CD8-positive, alpha-beta memory T cell (primary cell): ENCODE measurements around the gene LCE2B. TPM values are rescaled to one million over a fixed set of nuclear protein-coding genes. Genes with fewer than 3 reads are reported as not detected.
"Not testable (repeated sequence)": the region's sequence is repeated elsewhere in the genome, so short reads cannot be mapped to it uniquely, and the experiment has no call there.

ENCODE experiments used
- CTCF ChIA-PET: fragments of 350-600 bp; sonication (Branson Sonifier 250); formaldehyde crosslinking; loops from one replicate; lab custom pipeline; 2021; ENCODE audit warnings: antibody characterized with exemption; lab: Charles Lee
- POLR2A ChIA-PET: fragments of 350-600 bp; sonication (Branson Sonifier 250); formaldehyde crosslinking; loops from one replicate; lab custom pipeline; 2021; ENCODE audit warnings: antibody characterized with exemption; lab: Charles Lee
- DNase-seq, 5 donors: peaks; one replicate each; pipeline versions ENCODE4 v3.0.0 to v3.0.0-alpha.2; 2020 to 2022; ENCODE audit warnings: mixed read lengths in 1 of 5
- H3K27ac ChIP-seq: one replicate; pipeline ENCODE4 v1.7.0; 2013; ENCODE audit warnings: low read depth, mild to moderate bottlenecking, low read length, moderate library complexity
- H3K27me3 ChIP-seq: 2 replicates; pipeline ENCODE4 v1.7.0; 2013; ENCODE audit warnings: low read length, mild to moderate bottlenecking; ENCODE audit not compliant: insufficient read depth, poor library complexity, severe bottlenecking
- H3K36me3 ChIP-seq: 2 replicates; pipeline ENCODE4 v1.7.0; 2013; ENCODE audit warnings: mild to moderate bottlenecking, low read length, moderate library complexity; ENCODE audit not compliant: insufficient read depth
- H3K4me1 ChIP-seq: 2 replicates; pipeline ENCODE4 v1.7.0; 2013; ENCODE audit warnings: mild to moderate bottlenecking, low read length, moderate library complexity; ENCODE audit not compliant: insufficient read depth
- H3K4me3 ChIP-seq: 2 replicates; pipeline ENCODE4 v1.7.0; 2013; ENCODE audit warnings: mild to moderate bottlenecking, low read length
- H3K9me3 ChIP-seq: 2 replicates; pipeline ENCODE4 v1.7.0; 2013; ENCODE audit warnings: mild to moderate bottlenecking, low read length
- H3K27ac Mint-ChIP-seq, 8 donors: one replicate each; pipeline ENCODE4 v1.8.0; 2020 to 2021; ENCODE audit warnings: mixed read lengths in 8 of 8, mild to moderate bottlenecking in 6 of 8, inconsistent platforms in 3 of 8, moderate library complexity in 3 of 8
- H3K27me3 Mint-ChIP-seq, 2 donors: one replicate each; pipeline ENCODE4 v1.8.0; 2020 to 2021; ENCODE audit warnings: mixed read lengths in 2 of 2, mild to moderate bottlenecking in 1 of 2, moderate library complexity in 1 of 2
- H3K36me3 Mint-ChIP-seq, 3 donors: one replicate each; pipeline ENCODE4 v1.8.0; 2020 to 2021; ENCODE audit warnings: mixed read lengths in 3 of 3, inconsistent platforms in 1 of 3, mild to moderate bottlenecking in 1 of 3
- H3K4me1 Mint-ChIP-seq, 3 donors: one replicate each; pipeline ENCODE4 v1.8.0; 2020 to 2021; ENCODE audit warnings: mixed read lengths in 3 of 3, inconsistent platforms in 1 of 3, mild to moderate bottlenecking in 1 of 3
- H3K4me3 Mint-ChIP-seq, 7 donors: one replicate each; pipeline ENCODE4 v1.8.0; 2020 to 2021; ENCODE audit warnings: mixed read lengths in 7 of 7, mild to moderate bottlenecking in 6 of 7, moderate library complexity in 4 of 7, inconsistent platforms in 2 of 7
- H3K9me3 Mint-ChIP-seq, 5 donors: one replicate each; pipeline ENCODE4 v1.8.0; 2020 to 2022; ENCODE audit warnings: mixed read lengths in 5 of 5, mild to moderate bottlenecking in 3 of 5, moderate library complexity in 2 of 5, inconsistent platforms in 1 of 5
- polyA plus RNA-seq: library from polyadenylated mRNA; unstranded; fragments of 300-500 nt; fragmentation: Illumina TruSeq; gene quantifications from one replicate; pipeline ENCODE4 v1.2.3, GENCODE V29; 2021
- total RNA-seq, 2 experiments: library from RNA; stranded (reverse); gene quantifications; one replicate each; pipeline ENCODE4 v1.2.3, GENCODE V29; 2021

LCE2B gene
- total and polyA plus RNA-seq, 3 experiments from 2014 or later, result not detected

- Mint-ChIP-seq H3K27ac (no peak overlapping the region), H3K4me1 (peaks cover 2 to 5% (median 4%) of the 10 kb centered on the region in 3 donors), H3K9me3 (peaks cover 0 to 4% (median 0%) of the 10 kb centered on the region in 5 donors), H3K27me3 (peaks cover 6 to 16% of the 10 kb centered on the region in 2 donors), H3K4me3 (no peak overlapping the region), H3K36me3 (no peaks in the 10 kb centered on the region)
- CTCF ChIA-PET, result no interaction called here
- Histone ChIP-seq H3K36me3 (no peaks in the 10 kb centered on the region), H3K4me3 (no peak overlapping the region), H3K4me1 (no peaks in the 10 kb centered on the region), H3K27me3 (no peaks in the 10 kb centered on the region), H3K9me3 (no peaks in the 10 kb centered on the region), H3K27ac (no peak overlapping the region)
- POLR2A ChIA-PET, result no interaction called here
- DNase-seq, result no peak
These were observed 27.3 kb upstream of the LCE2B start for GRCh38 chr1:152658649-152659048.

GRCh38 chr1:152663098-152663497 lies 22.8 kb upstream of the LCE2B start, which contains the start of gene LCE2D:
Gene LCE2D (plus strand): TSS chr1:152663380. CDS start chr1:152664106, 726 bp downstream.
- Histone ChIP-seq H3K27ac (no peak within 1 kb of the TSS), H3K4me1 (no peaks in the 10 kb centered on the region), H3K36me3 (no peaks in the 10 kb centered on the region), H3K4me3 (no peak within 1 kb of the TSS), H3K9me3 (no peaks in the 10 kb centered on the region), H3K27me3 (no peaks in the 10 kb centered on the region)
- Mint-ChIP-seq H3K4me3 (no peak within 1 kb of the TSS), H3K36me3 (no peaks in the 10 kb centered on the region), H3K4me1 (no peaks in the 10 kb centered on the region), H3K27me3 (peaks cover 12 to 31% of the 10 kb centered on the region in 2 donors), H3K27ac (peak within 1 kb of the TSS in 1 of 8 donors; percentile 15), H3K9me3 (peaks cover 0 to 4% (median 0%) of the 10 kb centered on the region in 5 donors)
- CTCF ChIA-PET, result interaction anchor here (1.0 kb wide), 1 partner anchor 10 kb away, joined by 3 read pairs; no protein-coding TSS in a partner anchor
- POLR2A ChIA-PET, result no interaction called here
- no peak for DNase-seq

- H3K36me3 Mint-ChIP-seq, H3K4me1 Mint-ChIP-seq, H3K4me3 ChIP-seq, H3K4me1 ChIP-seq, H3K36me3 ChIP-seq, H3K27ac Mint-ChIP-seq, H3K27ac ChIP-seq, H3K27me3 ChIP-seq, H3K9me3 Mint-ChIP-seq, POLR2A ChIA-PET, CTCF ChIA-PET, DNase-seq, H3K4me3 Mint-ChIP-seq, H3K9me3 ChIP-seq: not testable (repeated sequence)
- peaks cover 9 to 28% of the 10 kb centered on the region in 2 donors for H3K27me3 Mint-ChIP-seq
These were observed 19.8 kb upstream of the LCE2B start for GRCh38 chr1:152666171-152666570.

- POLR2A ChIA-PET, result no interaction called here
- Histone ChIP-seq H3K27ac (no peak overlapping the region), H3K4me3 (no peak overlapping the region), H3K27me3 (no peaks in the 10 kb centered on the region), H3K9me3 (no peaks in the 10 kb centered on the region), H3K36me3 (no peaks in the 10 kb centered on the region), H3K4me1 (no peaks in the 10 kb centered on the region)
- Mint-ChIP-seq H3K9me3 (peaks cover 0 to 4% (median 0%) of the 10 kb centered on the region in 5 donors), H3K4me1 (no peaks in the 10 kb centered on the region), H3K27ac (no peak overlapping the region), H3K4me3 (no peak overlapping the region), H3K27me3 (peaks cover 10 to 25% of the 10 kb centered on the region in 2 donors), H3K36me3 (no peaks in the 10 kb centered on the region)
- CTCF ChIA-PET, result no interaction called here
- DNase-seq, result no peak
These were observed 18.3 kb upstream of the LCE2B start for GRCh38 chr1:152667648-152668047.

GRCh38 chr1:152673016-152673415 lies 12.9 kb upstream of the LCE2B start:
- DNase-seq, result no peak
- Mint-ChIP-seq H3K9me3 (no peaks in the 10 kb centered on the region), H3K27ac (no peak overlapping the region), H3K4me1 (no peaks in the 10 kb centered on the region), H3K27me3 (peaks cover 6 to 25% of the 10 kb centered on the region in 2 donors), H3K36me3 (no peaks in the 10 kb centered on the region), H3K4me3 (no peak overlapping the region)
- CTCF ChIA-PET, result no interaction called here
- no peak overlapping the region for H3K27ac ChIP-seq
- no peaks in the 10 kb centered on the region for H3K36me3 ChIP-seq
- H3K4me3 ChIP-seq, result no peak overlapping the region
- POLR2A ChIA-PET, result no interaction called here
- H3K4me1 ChIP-seq, result no peaks in the 10 kb centered on the region
- no peaks in the 10 kb centered on the region for H3K27me3 ChIP-seq
- H3K9me3 ChIP-seq, result no peaks in the 10 kb centered on the region

- CTCF ChIA-PET, H3K9me3 ChIP-seq, H3K4me3 ChIP-seq, DNase-seq, POLR2A ChIA-PET, H3K4me1 Mint-ChIP-seq, H3K27me3 ChIP-seq, H3K9me3 Mint-ChIP-seq, H3K4me3 Mint-ChIP-seq, H3K36me3 Mint-ChIP-seq, H3K4me1 ChIP-seq, H3K27ac ChIP-seq, H3K36me3 ChIP-seq: not testable (repeated sequence)
- Mint-ChIP-seq H3K27me3 (peaks cover 7 to 37% of the 10 kb centered on the region in 2 donors), H3K27ac (peak within 1 kb of the TSS in 1 of 8 donors; percentile 21)
These were observed 10.9 kb upstream of the LCE2B start, which contains the start of gene LCE2C for GRCh38 chr1:152674983-152675382. Gene LCE2C (plus strand): TSS chr1:152675279. CDS start chr1:152676016, 737 bp downstream.

GRCh38 chr1:152679459-152679858 lies 6.5 kb upstream of the LCE2B start:
- ChIA-PET POLR2A (no interaction called here), CTCF (no interaction called here)
- H3K4me3 ChIP-seq, result no peak overlapping the region
- H3K27ac Mint-ChIP-seq, result no peak overlapping the region
- H3K4me1 Mint-ChIP-seq, result no peaks in the 10 kb centered on the region
- H3K9me3 ChIP-seq, result no peaks in the 10 kb centered on the region
- no peaks in the 10 kb centered on the region for H3K9me3 Mint-ChIP-seq
- no peaks in the 10 kb centered on the region for H3K36me3 Mint-ChIP-seq
- no peak overlapping the region for H3K27ac ChIP-seq
- H3K4me3 Mint-ChIP-seq, result no peak overlapping the region
- DNase-seq, result no peak
- H3K4me1 ChIP-seq, result no peaks in the 10 kb centered on the region
- H3K27me3 ChIP-seq, result no peaks in the 10 kb centered on the region
- no peaks in the 10 kb centered on the region for H3K36me3 ChIP-seq
- H3K27me3 Mint-ChIP-seq, result peaks cover 21 to 47% of the 10 kb centered on the region in 2 donors

- Mint-ChIP-seq H3K27ac (no peak overlapping the region), H3K27me3 (peaks cover 21 to 44% of the 10 kb centered on the region in 2 donors), H3K4me1 (no peaks in the 10 kb centered on the region), H3K9me3 (no peaks in the 10 kb centered on the region), H3K36me3 (no peaks in the 10 kb centered on the region), H3K4me3 (no peak overlapping the region)
- H3K27me3 ChIP-seq, result peaks cover 3% of the 10 kb centered on the region
- ChIA-PET CTCF (no interaction called here), POLR2A (no interaction called here)
- no peak overlapping the region for H3K27ac ChIP-seq
- H3K9me3 ChIP-seq, result no peaks in the 10 kb centered on the region
- no peak overlapping the region for H3K4me3 ChIP-seq
- no peak for DNase-seq
- no peaks in the 10 kb centered on the region for H3K4me1 ChIP-seq
- H3K36me3 ChIP-seq, result no peaks in the 10 kb centered on the region
These were observed 4.3 kb upstream of the LCE2B start for GRCh38 chr1:152681616-152682015.
